Hepatic stellate cell (primary cell): ENCODE data around the gene BBS10.
A peak's percentile ranks its signal among the peaks of the same experiment; 100 is the strongest.
"Not testable (repeated sequence)": the region's sequence is repeated elsewhere in the genome, so short reads cannot be mapped to it uniquely, and the experiment has no call there.

Source experiments
- DNase-seq: peaks from one replicate; pipeline ENCODE4 v3.0.0; 2011; ENCODE audit warnings: low spot score

Gene BBS10

DNA sequence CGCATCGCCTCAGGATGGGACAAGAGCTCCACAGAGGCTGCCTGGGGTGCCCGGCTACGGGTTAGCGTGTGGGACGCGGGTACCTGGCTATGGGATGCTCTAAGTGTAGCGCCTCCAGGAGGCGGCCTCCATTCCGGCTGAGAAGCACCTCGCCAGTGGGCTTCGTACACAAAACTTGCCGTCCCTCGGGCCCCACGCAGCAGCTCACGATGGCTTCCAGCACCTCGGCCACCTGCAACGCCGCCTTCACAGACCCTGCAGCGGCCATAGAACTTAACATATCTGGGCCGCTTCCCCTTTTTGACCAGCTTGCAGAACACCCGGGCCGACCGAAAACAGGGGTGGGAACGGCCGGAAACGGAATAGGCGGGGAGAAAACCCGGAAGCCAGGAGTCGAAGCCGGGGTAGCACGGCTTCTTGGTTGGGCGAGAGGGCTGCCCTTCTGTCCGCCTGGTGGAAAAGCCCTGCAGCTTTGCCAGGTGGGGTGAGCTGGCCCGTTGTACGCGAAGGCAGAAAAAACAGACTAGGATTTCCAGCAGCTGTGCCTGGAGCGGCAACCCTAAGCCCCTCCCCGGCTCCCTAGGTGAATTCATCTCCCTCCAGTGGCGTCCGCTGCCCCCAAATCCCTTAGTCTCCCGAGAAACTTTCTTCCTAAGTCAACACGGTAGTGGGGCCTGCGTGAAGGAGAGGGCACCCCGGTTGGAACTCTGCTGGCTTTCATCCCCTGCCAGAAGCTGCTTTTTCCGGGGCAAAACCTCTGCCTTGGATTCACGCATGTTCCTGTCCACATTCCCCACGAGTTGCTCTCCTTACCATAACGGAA is at the start of gene BBS10:
BBS10 (minus strand) TSS at position 337 of the 823 bp plus-strand sequence; CDS start at position 280, 57 bp downstream.
- peak; percentile 90 for DNase-seq

- DNase-seq: no peak
These were observed 43.2 kb upstream of the BBS10 start for GRCh38 chr12:76391461-76391860.

- DNase-seq: no peak
These were observed 39.4 kb upstream of the BBS10 start for GRCh38 chr12:76387614-76388013.

GRCh38 chr12:76384560-76384959 is 36.3 kb upstream of the BBS10 start:
- DNase-seq: no peak

DNA sequence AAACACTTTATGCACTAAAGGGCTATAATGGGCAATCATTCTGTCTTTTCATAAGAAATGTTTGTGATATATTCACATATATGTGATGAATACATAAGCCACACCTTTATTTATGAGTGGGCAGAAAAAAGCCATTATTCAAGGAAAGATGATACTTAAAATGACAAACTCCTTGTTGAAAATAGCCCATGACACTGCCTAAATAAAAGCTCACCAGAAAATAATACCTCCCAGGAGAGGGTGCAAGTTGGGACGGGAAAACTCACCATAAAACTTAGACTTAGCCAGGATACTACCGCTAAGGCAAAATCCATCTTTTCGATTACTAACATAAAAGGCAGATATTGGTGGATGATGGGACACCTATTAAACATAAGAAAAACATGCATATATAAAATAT is 35.8 kb upstream of the BBS10 start:
- DNase-seq: no peak

- DNase-seq: no peak
These were observed 31.0 kb upstream of the BBS10 start for GRCh38 chr12:76379261-76379660.

DNA sequence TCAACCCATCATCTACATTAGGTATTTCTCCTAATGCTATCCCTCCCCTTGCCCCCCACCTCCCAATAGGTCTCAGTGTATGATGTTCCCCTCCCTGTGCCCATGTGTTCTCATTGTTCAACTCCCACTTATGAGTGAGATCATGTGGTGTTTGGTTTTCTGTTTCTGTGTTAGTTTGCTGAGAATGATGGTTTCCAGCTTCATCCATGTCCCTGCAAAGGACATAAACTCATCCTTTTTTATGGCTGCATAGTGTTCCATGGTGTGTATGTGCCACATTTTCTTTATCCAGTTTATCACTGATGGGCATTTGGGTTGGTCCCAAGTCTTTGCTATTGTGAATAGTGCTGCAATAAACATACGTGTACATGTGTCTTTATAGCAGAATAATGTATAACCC is 28.7 kb upstream of the BBS10 start:
- not testable (repeated sequence) for DNase-seq

GRCh38 chr12:76375939-76376338 is 27.7 kb upstream of the BBS10 start:
- DNase-seq: no peak

- no peak for DNase-seq
These were observed 27.3 kb upstream of the BBS10 start for GRCh38 chr12:76375470-76375869.

- DNase-seq: no peak
These were observed 26.3 kb upstream of the BBS10 start for GRCh38 chr12:76374386-76375020.

- no peak for DNase-seq
These were observed 20.0 kb upstream of the BBS10 start for GRCh38 chr12:76368230-76368629.

- DNase-seq: no peak
These were observed 17.9 kb upstream of the BBS10 start for GRCh38 chr12:76366163-76366562.

DNA sequence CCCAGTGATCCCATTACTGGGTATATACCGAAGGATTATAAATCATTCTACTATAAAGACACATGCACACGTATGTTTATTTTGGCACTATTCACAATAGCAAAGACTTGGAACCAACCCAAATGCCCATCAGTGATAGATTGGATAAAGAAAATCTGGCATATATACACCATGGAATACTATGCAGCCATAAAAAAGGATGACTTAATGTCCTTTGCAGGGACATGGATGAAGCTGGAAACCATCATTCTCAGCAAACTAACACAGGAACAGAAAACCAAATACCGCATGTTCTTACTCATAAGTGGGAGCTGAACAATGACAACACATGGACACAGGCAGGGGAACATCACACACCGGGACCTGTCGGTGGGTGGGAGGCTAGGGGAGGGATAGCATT is 15.9 kb upstream of the BBS10 start:
- not testable (repeated sequence) for DNase-seq

DNA sequence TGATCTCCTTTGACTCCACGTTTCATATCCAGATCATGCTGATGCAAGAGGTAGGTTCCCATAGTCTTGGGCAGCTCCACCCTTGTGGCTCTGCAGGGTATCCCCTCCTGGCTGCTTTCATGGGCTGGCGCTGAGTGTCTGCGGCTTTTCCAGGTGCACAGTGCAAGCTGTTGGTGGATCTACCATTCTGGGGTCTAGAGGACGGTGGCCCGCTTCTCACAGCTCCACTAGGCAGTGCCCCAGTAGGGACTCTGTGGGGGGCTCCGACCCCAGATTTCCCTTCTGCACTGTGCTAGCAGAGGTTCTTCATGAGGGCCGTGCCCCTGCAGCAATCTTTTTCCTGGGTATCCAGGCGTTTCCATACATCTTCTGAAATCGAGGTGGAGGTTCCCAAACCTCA is 12.1 kb upstream of the BBS10 start:
- DNase-seq: no peak

GRCh38 chr12:76356071-76356470 is 7.9 kb upstream of the BBS10 start:
- no peak for DNase-seq

- peak; percentile 38 for DNase-seq
These were observed 1.3 kb downstream of the BBS10 start for GRCh38 chr12:76346798-76347420.

DNA sequence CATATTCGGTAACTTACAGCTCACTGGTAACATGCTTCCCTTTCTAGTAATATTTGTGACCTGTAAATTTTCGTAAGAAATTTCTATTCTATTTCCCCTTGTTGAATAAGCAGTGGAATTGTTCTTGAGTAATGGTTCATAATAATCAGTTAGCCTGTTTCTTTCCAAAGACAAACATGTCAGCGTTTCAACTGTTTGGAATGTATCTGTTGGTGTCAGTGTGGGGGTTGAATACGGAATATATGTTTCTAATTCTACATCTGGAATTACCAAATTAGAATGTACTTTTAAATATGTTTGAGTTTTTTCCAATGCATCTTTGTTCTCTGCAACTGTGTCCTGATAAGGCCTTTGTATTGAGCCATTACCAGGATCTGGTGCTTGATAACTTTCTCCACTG is 2.0 kb downstream of the BBS10 start:
- DNase-seq: no peak

DNA sequence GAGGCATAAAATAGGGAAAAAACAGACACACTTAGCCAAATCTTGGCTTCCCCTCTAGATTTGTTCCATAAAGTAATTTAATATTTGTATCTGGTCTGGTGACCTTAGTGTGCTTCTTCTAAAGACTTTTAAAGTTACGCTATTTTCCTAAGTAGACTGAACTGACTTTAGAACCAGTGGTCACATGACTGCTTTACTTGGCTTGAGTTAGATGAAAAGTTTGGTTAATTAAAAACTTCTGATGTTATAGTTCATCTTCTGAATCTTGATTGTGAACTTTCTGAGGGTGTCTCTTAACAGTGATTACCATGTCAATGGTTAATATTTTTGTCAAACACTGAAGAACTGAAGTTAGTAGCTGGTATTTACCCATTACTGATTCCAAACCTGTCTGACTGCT is 2.6 kb downstream of the BBS10 start:
- DNase-seq: no peak

DNA sequence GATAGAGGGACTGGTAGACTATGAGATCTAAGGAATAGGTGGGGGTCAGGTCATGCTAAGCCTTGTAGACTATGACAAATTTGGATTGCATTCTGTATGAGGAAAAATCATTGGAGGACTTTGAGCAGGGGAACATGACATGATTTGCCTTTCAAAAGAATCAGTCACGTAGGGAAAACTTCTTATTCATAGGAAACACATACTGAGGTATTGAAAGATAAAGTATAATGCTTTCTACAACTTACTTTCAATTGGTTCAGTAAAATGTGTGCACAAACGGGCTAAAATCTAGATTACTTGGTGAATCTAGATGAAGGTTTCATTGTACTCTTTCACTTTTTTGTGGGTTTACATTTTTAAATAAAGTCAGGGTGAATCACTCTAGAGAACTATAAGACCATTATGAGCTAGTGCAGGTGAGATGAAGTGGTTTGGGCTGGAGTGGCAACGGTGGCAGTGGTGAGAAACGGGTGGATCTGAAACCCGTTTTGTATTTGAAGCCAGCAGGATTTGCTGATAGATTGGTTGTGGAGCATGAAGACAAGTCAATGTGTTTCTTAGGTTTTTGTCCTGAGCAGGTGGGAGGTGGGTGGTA is 6.7 kb downstream of the BBS10 start:
- peak; percentile 24 for DNase-seq

DNA sequence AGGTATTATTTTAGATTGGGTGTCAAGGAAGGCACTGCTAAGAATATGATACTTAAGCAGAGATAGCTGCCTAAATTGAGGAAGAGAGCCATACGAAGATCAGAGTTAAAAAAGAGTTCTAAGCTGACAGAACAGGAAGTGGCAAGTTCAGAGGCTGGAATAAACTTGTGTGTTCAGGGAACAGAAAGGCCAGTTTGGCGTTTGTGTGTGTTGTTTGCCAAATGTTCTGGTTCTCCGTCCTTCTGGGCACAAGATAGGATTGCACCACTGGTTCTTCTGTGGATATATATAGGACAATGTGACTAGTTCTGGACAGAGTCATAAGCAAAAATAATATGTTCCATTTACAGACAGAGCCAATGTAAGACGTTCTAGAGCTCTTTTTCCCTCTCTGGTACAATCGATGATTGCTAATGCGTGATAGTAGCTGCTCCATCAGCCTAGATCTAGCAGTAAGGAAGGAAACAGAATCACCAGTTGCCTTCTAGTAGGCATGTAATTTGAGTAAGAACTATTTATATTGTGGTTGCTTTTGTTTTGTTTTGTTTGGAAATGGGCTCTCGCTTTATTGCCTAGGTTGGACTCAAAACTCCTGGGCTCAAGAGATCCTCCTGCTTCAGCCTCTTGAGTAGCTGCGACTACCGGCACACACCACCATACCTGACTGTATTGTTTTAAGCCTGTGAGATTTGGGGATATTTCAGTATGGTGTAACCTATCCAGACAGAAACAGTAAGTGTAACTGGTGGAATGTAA is 7.4 kb downstream of the BBS10 start:
- DNase-seq: no peak

DNA sequence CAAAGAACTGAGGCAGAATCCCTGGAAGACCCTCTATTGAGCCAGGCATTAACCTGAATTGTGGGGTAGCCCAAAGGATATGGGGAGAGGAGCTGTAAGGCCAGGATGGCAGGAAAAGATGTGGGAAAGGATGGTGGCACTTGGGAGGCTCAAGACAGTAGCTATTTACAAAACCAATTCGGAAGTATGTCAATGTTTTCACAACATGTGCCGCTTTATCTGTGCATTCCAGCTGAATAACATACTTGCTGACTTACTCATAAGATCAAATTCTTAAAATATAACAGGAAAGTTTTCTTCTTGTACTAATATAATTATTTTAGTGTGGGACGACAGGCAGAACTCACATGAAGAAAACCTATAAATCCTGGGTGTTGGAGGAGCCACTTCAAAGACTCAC is 10.6 kb downstream of the BBS10 start:
- DNase-seq: peak; percentile 47

DNA sequence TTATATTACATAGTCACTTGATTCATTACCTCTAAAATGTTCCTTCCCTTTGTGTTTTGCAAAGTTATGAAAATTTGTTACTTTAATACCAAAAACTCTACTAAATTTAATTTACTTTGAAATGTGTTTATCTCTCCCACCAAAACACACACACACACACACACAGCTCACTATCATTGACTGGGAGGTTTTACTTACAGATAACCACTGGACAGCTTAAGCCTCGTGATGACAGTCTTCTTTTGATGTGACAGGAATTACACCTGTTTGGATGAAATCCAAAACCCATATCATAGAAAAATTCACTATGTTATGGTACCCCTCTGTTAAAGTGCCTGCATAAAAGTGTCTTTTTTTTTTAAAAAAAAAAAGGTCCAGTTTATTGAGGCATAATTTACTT is 15.6 kb downstream of the BBS10 start:
- no peak for DNase-seq
